GM15510 (cell line): ENCODE results near the gene RHBG.

Experiments
- POLR2A ChIP-seq: IDR thresholded peaks from 3 replicates; pipeline ENCODE4 v1.6.1; 2011; ENCODE audit warnings: borderline replicate concordance; ENCODE audit not compliant: insufficient read length; ENCODE audit errors: extremely low read depth

RHBG gene, protein sequence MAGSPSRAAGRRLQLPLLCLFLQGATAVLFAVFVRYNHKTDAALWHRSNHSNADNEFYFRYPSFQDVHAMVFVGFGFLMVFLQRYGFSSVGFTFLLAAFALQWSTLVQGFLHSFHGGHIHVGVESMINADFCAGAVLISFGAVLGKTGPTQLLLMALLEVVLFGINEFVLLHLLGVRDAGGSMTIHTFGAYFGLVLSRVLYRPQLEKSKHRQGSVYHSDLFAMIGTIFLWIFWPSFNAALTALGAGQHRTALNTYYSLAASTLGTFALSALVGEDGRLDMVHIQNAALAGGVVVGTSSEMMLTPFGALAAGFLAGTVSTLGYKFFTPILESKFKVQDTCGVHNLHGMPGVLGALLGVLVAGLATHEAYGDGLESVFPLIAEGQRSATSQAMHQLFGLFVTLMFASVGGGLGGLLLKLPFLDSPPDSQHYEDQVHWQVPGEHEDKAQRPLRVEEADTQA

DNA sequence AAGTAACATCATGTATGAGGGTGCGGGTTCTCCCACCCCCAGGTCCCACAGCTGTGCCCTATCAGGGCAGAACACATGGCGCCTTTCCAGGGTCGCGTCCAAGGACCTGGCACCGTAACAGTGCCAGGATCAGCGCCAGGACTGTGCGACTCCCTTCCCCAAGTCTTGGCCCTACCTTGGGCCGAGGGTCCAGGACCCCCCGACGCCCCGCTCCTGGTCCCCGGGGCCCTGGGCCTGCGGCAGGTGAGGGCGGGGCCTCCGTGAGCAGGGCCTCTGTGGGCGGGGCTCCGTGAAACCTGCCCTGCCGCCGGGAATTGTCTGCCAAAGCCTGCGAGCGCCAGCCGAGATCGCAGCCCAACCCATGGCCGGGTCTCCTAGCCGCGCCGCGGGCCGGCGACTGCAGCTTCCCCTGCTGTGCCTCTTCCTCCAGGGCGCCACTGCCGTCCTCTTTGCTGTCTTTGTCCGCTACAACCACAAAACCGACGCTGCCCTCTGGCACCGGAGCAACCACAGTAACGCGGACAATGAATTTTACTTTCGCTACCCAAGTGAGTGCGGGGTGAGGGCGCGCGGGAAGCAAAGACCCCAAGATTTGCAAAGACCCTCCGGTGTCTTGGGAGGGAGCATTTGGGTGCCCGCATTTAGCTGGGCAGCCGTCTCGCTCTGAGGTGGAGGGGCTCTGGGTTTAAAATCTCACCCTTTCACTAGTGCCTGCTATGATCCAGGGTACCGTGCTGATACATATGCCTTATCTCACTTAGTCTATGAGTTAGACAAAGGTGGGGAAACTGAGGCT, at the start of gene RHBG:
Gene RHBG (plus strand): TSS at position 323 of the 796 bp plus-strand sequence. CDS start 39 bp downstream, at position 362.
- TF ChIP-seq POLR2A, result no peak

DNA sequence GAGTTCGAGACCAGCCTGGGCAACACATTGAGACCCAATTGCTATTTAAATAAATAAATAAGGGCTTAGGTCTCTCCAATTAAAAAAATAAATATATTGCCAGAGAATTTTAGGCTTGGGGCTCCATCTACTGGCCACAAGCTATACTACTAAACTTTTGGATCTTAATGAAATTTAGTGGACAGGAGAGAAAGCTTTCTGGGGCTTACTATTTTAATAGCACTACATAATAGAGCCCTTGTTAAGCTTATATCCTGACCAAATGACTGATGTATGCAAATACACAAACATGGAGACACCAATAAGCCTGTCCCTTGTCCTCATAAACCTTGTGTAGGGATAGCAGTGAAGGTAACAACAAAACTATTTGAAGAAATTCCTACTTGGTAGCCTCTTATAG, 49.3 kb upstream of the RHBG start:
- TF ChIP-seq POLR2A, result no peak

GRCh38 chr1:156320560-156320959, 48.5 kb upstream of the RHBG start:
- TF ChIP-seq POLR2A, result no peak

GRCh38 chr1:156336242-156336641, 32.8 kb upstream of the RHBG start:
- TF ChIP-seq POLR2A, result no peak

GRCh38 chr1:156337052-156337887, 31.7 kb upstream of the RHBG start:
- no peak for TF ChIP-seq POLR2A

- no peak for TF ChIP-seq POLR2A
Measured at GRCh38 chr1:156337888-156338179, 31.2 kb upstream of the RHBG start.

GRCh38 chr1:156338180-156338976, 30.6 kb upstream of the RHBG start, which contains the start of the genes CCT3 and TSACC:
Gene CCT3 (minus strand): TSS chr1:156338292. CDS start chr1:156338184, 108 bp downstream.
Gene TSACC (plus strand): TSS chr1:156338526. CDS start chr1:156339758, 1,232 bp downstream.
- peak; percentile 87 for TF ChIP-seq POLR2A

GRCh38 chr1:156342166-156342955, 26.6 kb upstream of the RHBG start:
- TF ChIP-seq POLR2A, result no peak

- TF ChIP-seq POLR2A, result no peak
Measured at GRCh38 chr1:156344409-156344808, 24.6 kb upstream of the RHBG start.

- no peak for TF ChIP-seq POLR2A
Measured at GRCh38 chr1:156346636-156347035, 22.4 kb upstream of the RHBG start.

DNA sequence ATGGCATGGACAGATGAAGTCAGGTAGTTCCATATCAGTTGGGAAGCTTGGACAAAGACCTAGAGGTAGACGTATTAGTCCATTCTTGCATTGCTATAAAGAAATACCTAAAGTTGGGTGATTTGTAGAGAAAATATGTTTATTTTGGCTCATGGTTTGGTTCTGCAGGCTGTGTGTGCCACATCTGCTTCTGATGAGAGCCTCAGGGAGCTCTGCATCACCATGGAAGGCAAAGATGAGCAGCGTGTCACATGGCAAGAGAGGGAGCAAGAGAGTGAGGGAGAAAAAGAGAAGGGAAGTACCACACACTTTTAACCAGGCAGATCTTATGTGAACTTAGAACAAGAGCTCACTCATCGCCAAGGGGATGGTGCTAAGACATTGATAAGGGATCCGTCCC, 21.7 kb upstream of the RHBG start:
- TF ChIP-seq POLR2A, result no peak

GRCh38 chr1:156356262-156356874, 12.6 kb upstream of the RHBG start:
- no peak for TF ChIP-seq POLR2A
